HEK293 (cell line): ENCODE results near the gene PTRH2.

ENCODE experiments used
- BCL11A ChIP-seq: fragments of 450-650 bp; formaldehyde crosslinking; IDR thresholded peaks from 2 replicates; pipeline ENCODE4 v1.5.1; 2016; ENCODE audit warnings: low read depth, missing biosample characterization, missing genetic modification characterization
- TCF7L2 ChIP-seq: IDR thresholded peaks from 2 replicates; pipeline ENCODE4 v1.6.1; 2011; ENCODE audit warnings: low read depth, mild to moderate bottlenecking, inconsistent platforms, low read length, moderate library complexity, borderline replicate concordance
- ZNF114 ChIP-seq: fragments of 450-650 bp; formaldehyde crosslinking; IDR thresholded peaks from 2 replicates; pipeline ENCODE4 v1.5.0; 2017; ENCODE audit warnings: missing biosample characterization, missing genetic modification characterization
- ZNF138 ChIP-seq: fragments of 450-650 bp; formaldehyde crosslinking; IDR thresholded peaks from 2 replicates; pipeline ENCODE4 v1.5.1; 2016; ENCODE audit warnings: missing biosample characterization, missing genetic modification characterization, borderline replicate concordance
- ZNF174 ChIP-seq: fragments of 450-650 bp; formaldehyde crosslinking; IDR thresholded peaks from 2 replicates; pipeline ENCODE4 v1.5.0; 2017; ENCODE audit warnings: missing biosample characterization, mild to moderate bottlenecking, missing genetic modification characterization
- ZNF175 ChIP-seq: fragments of 450-650 bp; formaldehyde crosslinking; IDR thresholded peaks from 2 replicates; pipeline ENCODE4 v1.5.1; 2016; ENCODE audit warnings: missing biosample characterization, missing genetic modification characterization
- ZNF324 ChIP-seq: fragments of 450-650 bp; formaldehyde crosslinking; IDR thresholded peaks from 2 replicates; pipeline ENCODE4 v1.5.1; 2016; ENCODE audit warnings: missing biosample characterization, missing genetic modification characterization
- TF ChIP-seq, protein P1 (sequence below): fragments of 450-650 bp; formaldehyde crosslinking; IDR thresholded peaks from 2 replicates; pipeline ENCODE4 v1.5.1; 2016; ENCODE audit warnings: missing biosample characterization, missing genetic modification characterization
- TF ChIP-seq, protein P2 (sequence below): fragments of 450-650 bp; formaldehyde crosslinking; conservative IDR thresholded peaks from 2 replicates; pipeline ENCODE4 v1.5.1; 2016; ENCODE audit warnings: low read depth, missing biosample characterization, missing genetic modification characterization
- TF ChIP-seq, protein P3 (sequence below): fragments of 450-650 bp; formaldehyde crosslinking; IDR thresholded peaks from 2 replicates; pipeline ENCODE4 v1.5.1; 2016; ENCODE audit warnings: missing biosample characterization, missing genetic modification characterization

DNA sequence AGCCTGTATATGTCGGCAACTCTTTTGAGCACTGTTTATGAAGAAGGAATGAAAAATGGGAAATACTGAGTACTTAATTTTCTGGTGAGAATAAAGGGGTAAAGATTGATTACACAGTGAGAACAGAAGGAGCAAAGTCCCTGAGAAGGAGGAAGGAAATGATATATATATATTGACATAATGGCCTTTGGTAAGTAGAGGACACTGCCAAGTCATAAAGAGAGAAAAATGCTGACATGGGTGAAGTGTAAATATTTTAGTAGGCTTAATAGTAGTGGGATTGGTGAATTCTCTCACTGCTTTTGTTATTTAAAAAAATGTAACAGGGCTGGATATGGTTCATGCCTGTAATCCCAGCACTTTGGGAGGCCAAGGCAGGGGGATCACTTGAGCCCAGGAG is 16.4 kb upstream of the PTRH2 start:
- TF ChIP-seq, protein P1, sequence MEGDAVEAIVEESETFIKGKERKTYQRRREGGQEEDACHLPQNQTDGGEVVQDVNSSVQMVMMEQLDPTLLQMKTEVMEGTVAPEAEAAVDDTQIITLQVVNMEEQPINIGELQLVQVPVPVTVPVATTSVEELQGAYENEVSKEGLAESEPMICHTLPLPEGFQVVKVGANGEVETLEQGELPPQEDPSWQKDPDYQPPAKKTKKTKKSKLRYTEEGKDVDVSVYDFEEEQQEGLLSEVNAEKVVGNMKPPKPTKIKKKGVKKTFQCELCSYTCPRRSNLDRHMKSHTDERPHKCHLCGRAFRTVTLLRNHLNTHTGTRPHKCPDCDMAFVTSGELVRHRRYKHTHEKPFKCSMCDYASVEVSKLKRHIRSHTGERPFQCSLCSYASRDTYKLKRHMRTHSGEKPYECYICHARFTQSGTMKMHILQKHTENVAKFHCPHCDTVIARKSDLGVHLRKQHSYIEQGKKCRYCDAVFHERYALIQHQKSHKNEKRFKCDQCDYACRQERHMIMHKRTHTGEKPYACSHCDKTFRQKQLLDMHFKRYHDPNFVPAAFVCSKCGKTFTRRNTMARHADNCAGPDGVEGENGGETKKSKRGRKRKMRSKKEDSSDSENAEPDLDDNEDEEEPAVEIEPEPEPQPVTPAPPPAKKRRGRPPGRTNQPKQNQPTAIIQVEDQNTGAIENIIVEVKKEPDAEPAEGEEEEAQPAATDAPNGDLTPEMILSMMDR (tag by site-specific recombination), result no peak
- no peak for TF ChIP-seq ZNF174 (tag by site-specific recombination)
- no peak for TF ChIP-seq ZNF114
- no peak for TF ChIP-seq BCL11A
- TF ChIP-seq, protein P2, sequence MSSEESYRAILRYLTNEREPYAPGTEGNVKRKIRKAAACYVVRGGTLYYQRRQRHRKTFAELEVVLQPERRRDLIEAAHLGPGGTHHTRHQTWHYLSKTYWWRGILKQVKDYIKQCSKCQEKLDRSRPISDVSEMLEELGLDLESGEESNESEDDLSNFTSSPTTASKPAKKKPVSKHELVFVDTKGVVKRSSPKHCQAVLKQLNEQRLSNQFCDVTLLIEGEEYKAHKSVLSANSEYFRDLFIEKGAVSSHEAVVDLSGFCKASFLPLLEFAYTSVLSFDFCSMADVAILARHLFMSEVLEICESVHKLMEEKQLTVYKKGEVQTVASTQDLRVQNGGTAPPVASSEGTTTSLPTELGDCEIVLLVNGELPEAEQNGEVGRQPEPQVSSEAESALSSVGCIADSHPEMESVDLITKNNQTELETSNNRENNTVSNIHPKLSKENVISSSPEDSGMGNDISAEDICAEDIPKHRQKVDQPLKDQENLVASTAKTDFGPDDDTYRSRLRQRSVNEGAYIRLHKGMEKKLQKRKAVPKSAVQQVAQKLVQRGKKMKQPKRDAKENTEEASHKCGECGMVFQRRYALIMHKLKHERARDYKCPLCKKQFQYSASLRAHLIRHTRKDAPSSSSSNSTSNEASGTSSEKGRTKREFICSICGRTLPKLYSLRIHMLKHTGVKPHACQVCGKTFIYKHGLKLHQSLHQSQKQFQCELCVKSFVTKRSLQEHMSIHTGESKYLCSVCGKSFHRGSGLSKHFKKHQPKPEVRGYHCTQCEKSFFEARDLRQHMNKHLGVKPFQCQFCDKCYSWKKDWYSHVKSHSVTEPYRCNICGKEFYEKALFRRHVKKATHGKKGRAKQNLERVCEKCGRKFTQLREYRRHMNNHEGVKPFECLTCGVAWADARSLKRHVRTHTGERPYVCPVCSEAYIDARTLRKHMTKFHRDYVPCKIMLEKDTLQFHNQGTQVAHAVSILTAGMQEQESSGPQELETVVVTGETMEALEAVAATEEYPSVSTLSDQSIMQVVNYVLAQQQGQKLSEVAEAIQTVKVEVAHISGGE (tag by site-specific recombination), result no peak
- no peak for TF ChIP-seq ZNF324 (tag by site-specific recombination)
- TF ChIP-seq ZNF138 (tag by site-specific recombination), result no peak
- TF ChIP-seq, protein P3, sequence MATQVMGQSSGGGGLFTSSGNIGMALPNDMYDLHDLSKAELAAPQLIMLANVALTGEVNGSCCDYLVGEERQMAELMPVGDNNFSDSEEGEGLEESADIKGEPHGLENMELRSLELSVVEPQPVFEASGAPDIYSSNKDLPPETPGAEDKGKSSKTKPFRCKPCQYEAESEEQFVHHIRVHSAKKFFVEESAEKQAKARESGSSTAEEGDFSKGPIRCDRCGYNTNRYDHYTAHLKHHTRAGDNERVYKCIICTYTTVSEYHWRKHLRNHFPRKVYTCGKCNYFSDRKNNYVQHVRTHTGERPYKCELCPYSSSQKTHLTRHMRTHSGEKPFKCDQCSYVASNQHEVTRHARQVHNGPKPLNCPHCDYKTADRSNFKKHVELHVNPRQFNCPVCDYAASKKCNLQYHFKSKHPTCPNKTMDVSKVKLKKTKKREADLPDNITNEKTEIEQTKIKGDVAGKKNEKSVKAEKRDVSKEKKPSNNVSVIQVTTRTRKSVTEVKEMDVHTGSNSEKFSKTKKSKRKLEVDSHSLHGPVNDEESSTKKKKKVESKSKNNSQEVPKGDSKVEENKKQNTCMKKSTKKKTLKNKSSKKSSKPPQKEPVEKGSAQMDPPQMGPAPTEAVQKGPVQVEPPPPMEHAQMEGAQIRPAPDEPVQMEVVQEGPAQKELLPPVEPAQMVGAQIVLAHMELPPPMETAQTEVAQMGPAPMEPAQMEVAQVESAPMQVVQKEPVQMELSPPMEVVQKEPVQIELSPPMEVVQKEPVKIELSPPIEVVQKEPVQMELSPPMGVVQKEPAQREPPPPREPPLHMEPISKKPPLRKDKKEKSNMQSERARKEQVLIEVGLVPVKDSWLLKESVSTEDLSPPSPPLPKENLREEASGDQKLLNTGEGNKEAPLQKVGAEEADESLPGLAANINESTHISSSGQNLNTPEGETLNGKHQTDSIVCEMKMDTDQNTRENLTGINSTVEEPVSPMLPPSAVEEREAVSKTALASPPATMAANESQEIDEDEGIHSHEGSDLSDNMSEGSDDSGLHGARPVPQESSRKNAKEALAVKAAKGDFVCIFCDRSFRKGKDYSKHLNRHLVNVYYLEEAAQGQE (tag by site-specific recombination), result no peak
- TF ChIP-seq TCF7L2, result no peak
- no peak for TF ChIP-seq ZNF175 (tag by site-specific recombination)
